Fibroblast of skin of right biceps (primary cell): ENCODE measurements around the gene AKNA.

Experiments used
- DNase-seq: peaks from one replicate; pipeline ENCODE4 v3.0.0-alpha.2; 2013

Gene AKNA

GRCh38 chr9:114373960-114374730 lies 13.6 kb downstream of the AKNA start:
- DNase-seq: no peak

- DNase-seq: no peak
Measured at GRCh38 chr9:114372921-114373448, 14.8 kb downstream of the AKNA start.

DNA sequence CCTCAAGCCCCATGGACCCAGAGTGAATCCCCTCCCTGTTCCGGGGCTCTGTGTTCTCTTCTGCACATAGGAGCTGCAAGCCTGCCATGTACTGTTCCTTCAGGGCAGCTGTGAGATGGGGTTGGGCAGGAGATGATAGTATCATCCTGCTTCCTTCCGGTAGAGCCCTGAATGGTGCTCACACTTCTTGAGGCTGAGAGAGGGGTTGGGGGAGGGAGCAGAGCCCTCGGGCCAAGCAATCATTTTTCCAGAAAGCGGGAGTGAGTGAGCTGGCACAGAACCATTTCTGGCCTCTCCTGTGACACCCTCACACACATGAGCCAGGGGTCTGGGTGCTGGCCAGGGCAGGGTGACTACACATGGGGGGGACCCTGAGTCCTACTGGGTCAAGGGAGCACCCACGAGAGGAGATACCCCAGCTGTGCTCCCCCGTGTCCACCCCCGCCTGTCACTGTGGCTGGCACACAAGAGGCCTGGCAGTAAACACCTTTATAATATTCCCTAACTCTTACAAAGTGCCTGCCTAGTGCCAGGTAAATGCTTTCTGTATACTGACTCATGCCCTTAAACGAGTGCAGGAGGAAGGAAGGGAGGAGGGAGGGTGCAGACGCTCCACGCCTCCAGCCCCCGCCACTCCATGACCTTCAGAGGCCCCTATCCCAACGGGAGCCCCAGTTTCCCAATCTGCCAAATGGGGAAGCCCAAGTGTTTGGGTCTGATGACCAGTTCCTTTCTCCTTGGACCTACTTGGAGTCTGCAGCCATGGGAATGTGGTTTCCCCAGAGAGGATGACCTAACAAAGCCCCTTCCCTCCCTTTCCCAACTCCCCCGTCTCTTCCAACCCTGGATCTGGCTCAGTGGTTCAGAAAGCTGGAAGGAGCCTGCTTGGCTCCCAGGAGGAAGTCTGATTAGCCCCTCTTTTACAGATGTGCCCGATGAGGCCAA lies 15.5 kb downstream of the AKNA start:
- peak; percentile 64 for DNase-seq

DNA sequence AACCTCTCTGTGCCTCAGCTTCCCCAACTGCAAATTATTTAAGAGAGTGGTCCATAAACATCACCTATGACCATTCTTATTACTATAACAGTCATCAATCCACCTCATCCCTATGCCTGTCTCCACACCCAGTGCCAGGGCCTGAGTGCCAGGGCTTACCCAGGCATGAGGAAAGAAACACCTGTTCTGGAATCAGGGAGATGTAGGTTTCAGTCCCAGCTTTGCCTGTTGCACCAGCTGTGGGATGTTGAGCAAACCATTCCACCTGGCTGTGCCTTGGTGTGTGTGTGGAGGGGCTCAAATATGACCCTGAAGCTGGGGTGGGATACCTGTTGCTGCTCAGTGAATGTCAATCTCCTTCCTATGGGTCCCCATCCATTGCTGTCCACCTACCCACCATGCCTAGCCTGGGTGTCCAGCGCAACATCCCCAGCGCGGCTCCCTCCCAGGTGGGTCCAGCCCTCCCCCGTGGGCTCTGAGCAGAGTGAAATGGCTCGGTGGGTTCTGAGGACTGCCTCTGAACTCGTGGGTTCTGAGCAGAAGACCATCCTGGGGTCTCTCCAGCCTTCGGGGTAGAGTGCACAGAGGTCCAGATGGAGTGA lies 16.3 kb downstream of the AKNA start:
- no peak for DNase-seq

- DNase-seq: no peak
Measured at GRCh38 chr9:114370968-114371320, 16.8 kb downstream of the AKNA start.

- no peak for DNase-seq
Measured at GRCh38 chr9:114370251-114370967, 17.4 kb downstream of the AKNA start.

GRCh38 chr9:114369216-114370130 lies 18.3 kb downstream of the AKNA start:
- no peak for DNase-seq

DNA sequence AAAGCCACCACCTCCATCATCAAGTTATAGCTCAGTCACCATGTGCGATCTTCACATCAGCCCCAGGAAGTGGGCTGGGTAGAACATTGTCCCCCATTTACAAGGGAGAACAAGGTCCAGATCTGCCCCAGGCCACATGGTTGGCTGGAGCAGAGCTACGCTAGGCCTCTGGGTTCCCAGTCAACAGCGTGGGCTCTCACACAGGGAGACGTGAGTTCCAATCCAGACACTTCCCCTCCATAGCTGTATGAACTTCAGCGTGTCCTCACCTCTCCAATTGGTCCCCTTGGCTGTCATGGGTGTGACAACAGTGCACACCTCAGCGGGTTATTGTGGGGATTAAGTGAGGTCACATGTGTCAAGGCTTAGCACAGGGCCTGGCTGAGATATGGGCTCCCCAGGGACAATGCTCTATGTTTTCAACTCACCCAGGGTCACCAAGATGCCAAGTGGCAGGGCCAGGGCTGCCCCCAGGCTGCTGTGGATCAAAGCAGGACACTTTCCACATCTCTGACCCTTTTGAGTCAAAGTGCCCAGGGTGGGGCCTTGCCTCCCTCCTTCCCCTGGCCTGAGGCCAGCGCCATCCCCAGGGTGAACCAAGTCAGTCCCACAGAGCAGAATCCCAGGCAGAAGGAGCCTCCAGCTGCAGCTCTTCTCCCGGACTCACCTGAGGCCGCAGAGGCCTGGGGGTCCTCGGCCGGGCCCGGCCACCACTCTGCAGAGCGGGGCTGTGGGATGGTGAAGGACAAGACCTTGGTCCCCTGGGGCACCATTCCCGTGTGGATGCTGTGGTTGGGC lies 19.8 kb downstream of the AKNA start:
- DNase-seq: no peak

DNA sequence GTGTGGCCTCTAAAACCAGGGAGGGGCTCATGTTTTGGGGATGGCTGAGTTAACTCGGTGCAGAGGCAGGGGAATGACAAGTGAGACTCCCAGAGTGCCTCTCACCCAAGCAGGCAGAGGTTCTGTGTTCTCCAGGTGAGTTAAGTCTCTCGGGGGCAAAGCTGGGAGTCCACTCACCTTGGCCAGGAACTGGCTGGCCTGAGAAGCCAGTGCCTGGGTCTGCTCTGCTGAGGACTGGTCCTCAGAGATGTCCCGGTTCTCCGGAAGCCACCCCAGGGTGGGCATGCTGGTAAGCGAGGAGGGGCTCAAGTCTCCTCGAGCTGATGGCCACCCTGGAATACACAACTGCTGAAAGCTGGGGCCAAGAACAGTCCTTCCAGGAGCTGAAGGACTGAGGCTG lies 20.4 kb downstream of the AKNA start:
- DNase-seq: no peak

DNA sequence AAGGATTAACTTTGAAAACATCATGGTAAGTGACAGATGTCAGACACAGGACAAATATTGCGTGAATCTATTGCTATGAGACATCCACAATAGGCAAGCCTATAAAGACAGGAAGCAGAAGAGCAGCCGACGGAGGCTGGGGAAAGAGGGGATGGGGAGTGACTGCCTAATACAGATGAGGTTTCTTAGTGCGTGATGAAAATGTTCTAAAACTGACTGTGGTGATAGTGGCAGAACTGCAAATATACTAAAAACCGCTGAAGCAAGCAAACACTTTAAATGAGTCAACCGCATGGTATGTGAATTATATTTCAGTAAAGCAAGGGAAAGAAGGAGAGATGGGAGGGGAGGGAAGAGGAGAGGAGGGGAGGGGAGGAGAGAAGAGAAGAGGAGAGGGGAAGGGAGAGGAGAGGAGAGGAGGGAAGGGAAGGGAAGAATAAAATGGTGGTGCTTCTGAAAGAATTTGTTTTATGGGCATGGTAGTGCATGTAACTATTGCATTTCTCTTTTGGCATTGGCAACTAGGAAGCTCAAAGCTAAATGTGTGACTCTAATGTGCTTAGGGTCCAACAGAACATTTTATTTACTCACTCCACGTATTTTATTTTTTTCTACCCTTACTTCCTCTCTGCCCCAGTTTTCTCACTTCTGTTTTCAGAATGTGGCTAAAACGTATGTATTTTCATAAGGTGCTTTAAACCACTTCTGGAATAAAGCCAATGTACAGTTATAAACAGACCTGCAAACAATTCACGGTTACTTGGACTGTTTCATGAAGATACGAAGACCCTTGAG lies 21.3 kb downstream of the AKNA start:
- peak; percentile 95 for DNase-seq

DNA sequence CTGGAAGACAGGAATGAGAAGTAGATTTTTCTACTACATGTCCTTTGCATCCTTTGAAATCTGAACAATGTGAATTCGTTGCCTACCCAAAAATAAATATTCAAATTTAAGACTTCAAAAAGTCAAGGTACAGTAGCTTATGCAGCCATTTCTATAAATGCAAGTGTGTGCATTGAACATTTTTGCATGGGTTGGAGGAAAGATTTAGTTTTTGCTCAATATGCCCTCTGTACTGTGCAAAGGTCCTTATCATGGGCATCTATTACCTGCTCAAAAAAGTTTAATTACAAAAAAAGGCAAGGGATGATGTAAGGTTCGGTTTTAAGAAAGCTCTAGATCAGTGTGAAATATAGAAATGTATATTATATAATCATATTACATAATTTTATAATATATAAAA lies 22.6 kb downstream of the AKNA start:
- DNase-seq: no peak

DNA sequence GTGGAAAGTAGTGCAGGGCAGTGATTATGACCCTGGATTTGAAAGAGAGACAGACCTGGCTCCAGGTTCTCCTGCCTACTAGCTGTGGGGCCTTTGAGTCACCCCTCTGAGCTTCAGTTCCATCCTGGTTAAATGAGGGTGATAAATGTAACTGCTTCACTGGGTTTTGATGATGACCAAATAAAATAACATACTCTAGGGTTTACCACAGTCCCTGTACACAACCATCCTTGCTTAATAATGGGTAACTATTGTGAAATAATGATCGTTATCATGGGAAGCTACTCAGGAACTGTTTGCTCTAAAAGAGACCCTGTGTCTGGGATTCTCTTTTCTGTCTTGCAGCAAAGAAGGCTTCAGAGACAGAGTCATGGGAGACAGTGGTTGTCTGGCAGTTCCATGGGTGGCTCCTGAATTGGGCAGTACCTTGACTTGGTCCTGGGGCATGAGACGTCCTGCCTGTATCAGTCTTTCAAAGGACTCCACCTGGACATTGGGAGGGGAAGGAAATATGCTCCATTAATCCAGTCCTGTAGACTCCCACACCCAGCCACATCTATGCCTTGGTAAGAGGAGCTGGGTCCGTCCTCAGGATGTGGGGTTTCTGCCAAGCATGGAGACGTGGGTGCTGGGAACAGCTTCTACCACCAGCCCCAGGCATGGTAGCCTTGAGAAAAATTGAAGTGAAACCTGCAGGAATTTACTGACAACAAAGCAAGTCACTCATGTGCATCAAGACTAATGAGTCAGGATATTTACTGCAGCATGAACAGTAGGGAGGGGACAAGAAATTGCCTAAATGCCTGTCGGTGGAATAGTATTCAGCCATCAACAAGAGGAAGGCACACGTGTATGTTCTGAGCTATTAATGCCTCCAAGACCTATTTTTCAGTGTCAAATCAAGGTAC lies 23.4 kb downstream of the AKNA start:
- peak; percentile 92 for DNase-seq

GRCh38 chr9:114363424-114363823 lies 24.4 kb downstream of the AKNA start:
- DNase-seq: no peak

DNA sequence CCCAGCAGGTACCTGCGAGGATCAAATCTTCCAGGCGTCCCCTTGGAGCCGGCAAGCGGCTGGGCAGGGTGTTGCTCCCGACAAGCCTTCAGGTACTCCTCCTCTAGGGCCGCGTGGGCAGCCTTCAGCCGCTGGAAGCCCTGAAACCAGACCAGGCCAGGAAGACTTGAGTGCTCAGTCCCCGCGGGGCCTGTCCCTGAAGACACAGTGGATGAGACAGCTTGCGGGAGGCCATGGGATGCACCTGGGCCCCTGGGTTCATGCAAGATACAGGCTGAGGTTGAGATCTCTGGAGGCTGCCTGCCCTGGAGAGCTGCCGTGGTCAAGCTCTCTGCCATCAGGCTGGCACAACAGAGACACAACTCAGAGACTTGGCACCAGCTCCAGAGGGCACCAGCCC lies 25.4 kb downstream of the AKNA start:
- DNase-seq: no peak

DNA sequence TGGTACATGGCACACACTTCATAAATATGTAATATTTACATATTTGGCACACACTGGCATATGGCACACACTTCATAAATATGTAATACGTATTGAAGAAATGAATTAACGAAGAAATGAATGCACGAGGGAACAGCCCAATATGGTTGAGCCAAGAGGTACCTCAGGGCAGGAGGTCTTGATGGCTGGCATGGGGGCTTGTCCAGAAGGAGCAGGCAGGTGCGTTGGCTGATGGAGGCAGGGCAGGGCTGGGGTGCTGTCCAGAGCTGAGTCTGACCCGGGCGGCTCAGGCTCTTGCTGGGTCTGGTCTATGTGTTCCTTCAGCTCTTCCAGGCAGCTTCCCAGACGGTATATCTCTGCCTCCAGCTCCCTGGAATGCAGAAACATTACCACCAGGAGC lies 26.2 kb downstream of the AKNA start:
- DNase-seq: no peak

DNA sequence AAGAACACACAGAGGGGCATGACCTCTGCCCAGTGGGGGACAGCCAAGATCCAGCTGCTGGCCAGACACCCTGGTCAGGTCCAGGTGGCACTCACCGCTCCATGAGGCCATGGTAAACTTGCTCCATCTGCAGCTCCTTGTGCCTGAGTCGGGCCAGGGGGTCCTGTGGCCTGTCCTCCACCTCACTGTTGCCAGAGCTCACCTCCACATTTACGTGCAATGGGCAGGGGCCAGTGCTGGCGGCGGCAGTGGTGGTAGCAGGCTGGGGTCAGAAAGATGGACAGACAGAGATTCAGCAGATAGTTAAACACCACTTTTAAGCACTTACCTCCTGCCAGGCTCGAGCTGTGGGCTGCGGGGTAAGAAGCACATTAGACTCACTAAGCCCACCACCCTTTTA lies 28.0 kb downstream of the AKNA start:
- DNase-seq: no peak

DNA sequence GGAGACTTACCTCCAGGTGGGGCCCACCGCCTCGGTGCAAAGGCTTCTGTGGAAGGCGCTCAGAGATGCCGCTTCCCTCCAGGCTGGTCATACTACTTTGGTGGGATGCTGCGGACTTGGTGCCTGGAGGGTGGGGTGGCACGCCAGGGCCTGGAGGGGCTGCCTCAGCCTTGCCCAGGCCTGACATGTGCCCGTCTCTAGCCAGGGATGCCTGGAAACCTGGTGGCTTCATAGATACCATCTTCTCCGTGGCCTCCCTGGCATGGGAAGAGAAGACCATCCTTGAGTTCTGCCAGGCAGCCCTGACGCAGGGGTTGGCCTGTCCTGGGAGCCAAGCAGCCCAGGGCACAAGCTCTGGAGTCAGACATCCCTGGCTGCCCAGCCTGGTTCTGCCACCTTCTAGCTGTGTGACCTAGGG lies 29.9 kb downstream of the AKNA start:
- no peak for DNase-seq

GRCh38 chr9:114357360-114357759 lies 30.4 kb downstream of the AKNA start:
- no peak for DNase-seq

DNA sequence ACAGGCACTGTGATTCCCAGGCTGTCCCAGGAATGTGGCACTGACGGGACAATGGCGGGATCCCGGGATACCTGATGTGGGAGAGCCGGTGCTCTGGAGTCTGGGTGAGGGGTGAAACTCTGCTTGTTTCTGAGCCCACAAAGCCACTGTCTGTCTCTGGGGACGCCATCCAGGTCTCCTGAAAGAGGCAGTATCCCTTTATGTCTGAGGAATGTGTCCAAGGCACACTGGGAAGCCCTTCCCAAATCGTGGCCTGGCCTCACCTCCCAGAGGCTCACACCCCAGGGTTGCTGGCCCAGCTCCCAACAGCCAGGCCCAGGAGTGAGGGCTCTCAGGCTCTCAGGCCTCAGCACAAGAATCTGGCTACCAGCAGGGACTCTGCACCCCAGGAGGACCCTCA lies 31.0 kb downstream of the AKNA start:
- DNase-seq: no peak
